RWPE1 (cell line): ENCODE results near the gene FAM13A.

Experiments
- CTCF ChIA-PET: fragments of 350-600 bp; sonication (Branson Sonifier 250); formaldehyde crosslinking; extraction: SDS; loops from one replicate; lab custom pipeline; 2021; lab: Yijun Ruan, JAX
- POLR2A ChIA-PET: fragments of 400-600 bp; formaldehyde crosslinking; extraction: SDS; loops from one replicate; lab custom pipeline; 2020; ENCODE audit warnings: antibody characterized with exemption; ENCODE audit not compliant: low non-redundant PET; lab: Yijun Ruan, JAX
- DNase-seq: peaks from one replicate; pipeline ENCODE4 v3.0.0; 2012; ENCODE audit warnings: low spot score
- H3K27ac ChIP-seq: fragments of 450-650 bp; 2 replicates; pipeline ENCODE4 v1.5.1; 2017
- TF ChIP-seq, protein P1 (sequence below): fragments of 450-650 bp; conservative IDR thresholded peaks from 2 replicates; pipeline ENCODE4 v1.5.1; 2017; ENCODE audit warnings: low read depth, mild to moderate bottlenecking

Gene FAM13A

DNA sequence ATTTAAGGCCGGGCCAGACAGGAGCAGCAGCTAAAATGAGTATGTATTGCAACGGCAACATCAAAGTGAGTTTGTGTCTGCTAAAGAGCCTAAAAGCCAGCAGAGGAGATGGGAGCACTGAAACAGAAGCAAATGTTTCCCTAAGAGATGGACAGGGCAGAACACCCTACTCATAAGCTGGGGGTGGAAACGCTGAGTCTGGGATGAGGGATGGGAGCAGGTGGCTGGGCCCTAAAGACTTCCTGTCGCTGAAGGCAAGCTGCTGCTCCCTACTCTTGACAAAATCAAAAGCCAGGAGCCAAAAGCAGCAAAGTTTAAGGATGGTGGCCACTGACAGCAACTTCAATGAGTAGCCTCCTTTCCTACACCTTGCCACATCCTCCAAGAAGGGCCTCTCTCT, 318.8 kb downstream of the FAM13A start:
- no peak for DNase-seq
- POLR2A ChIA-PET, result no interaction called here
- no peak overlapping the region for H3K27ac ChIP-seq
- TF ChIP-seq, protein P1, sequence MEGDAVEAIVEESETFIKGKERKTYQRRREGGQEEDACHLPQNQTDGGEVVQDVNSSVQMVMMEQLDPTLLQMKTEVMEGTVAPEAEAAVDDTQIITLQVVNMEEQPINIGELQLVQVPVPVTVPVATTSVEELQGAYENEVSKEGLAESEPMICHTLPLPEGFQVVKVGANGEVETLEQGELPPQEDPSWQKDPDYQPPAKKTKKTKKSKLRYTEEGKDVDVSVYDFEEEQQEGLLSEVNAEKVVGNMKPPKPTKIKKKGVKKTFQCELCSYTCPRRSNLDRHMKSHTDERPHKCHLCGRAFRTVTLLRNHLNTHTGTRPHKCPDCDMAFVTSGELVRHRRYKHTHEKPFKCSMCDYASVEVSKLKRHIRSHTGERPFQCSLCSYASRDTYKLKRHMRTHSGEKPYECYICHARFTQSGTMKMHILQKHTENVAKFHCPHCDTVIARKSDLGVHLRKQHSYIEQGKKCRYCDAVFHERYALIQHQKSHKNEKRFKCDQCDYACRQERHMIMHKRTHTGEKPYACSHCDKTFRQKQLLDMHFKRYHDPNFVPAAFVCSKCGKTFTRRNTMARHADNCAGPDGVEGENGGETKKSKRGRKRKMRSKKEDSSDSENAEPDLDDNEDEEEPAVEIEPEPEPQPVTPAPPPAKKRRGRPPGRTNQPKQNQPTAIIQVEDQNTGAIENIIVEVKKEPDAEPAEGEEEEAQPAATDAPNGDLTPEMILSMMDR, result no peak
- CTCF ChIA-PET, result no interaction called here

DNA sequence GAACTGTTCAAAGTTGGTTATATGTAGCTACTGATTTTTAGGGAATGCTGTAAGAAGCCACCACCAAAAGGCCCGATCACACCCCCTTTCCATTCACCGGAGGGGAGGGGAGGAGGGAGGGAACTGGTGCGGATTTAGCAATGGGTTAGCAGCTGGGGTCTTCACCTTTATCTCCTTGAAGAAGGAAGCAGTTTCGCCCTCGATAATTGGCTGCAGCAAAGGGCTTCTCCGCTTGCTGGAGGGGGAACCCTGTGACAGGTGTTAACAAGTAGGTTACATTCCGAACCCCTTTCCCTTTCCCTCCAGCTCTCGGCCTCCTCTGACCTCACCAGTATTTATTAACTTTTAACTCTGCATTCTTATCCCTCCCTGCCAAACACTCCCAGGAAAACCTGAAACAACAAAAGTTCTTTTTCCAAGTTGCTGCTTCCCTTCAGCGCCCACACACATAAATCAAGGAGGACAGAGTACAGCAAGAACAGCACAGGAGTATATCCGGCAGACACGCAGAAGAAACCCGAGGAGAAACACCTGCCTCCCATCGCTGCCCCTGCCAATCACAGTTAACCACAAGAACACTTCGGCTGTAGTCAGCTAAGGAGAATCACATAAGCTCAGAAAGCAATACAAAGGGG, 319.6 kb downstream of the FAM13A start:
- POLR2A ChIA-PET, result no interaction called here
- DNase-seq, result no peak
- CTCF ChIA-PET, result interaction anchor here (0.6 to 0.7 kb wide), 2 partner anchors 81 to 324 kb away, joined by 3 to 4 read pairs; no protein-coding TSS in a partner anchor
- no peak overlapping the region for H3K27ac ChIP-seq
- TF ChIP-seq, protein P1, result no peak

DNA sequence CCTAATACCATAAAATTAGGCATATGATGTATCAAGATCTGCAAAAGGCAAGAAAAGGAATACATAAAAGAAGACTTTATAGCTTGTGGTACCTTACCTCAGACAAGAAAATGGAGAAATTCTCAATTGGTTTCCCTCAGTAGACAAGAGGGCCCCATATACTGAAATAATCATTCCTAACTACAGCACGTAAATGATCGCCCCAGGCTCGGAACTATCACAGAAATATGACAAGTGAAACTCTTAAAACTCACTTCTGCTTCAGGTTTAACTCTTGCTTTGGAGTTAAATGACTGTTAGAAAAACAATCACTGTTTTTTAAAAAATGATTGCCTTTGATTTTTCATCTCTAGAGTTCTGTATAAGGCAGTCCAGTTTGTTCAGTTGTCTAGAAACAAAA, 320.7 kb downstream of the FAM13A start:
- no peak for DNase-seq
- POLR2A ChIA-PET, result no interaction called here
- TF ChIP-seq, protein P1, result no peak
- CTCF ChIA-PET, result interaction anchor here (0.7 kb wide), 1 partner anchor 82 kb away, joined by 4 read pairs; no protein-coding TSS in a partner anchor
- no peak overlapping the region for H3K27ac ChIP-seq

DNA sequence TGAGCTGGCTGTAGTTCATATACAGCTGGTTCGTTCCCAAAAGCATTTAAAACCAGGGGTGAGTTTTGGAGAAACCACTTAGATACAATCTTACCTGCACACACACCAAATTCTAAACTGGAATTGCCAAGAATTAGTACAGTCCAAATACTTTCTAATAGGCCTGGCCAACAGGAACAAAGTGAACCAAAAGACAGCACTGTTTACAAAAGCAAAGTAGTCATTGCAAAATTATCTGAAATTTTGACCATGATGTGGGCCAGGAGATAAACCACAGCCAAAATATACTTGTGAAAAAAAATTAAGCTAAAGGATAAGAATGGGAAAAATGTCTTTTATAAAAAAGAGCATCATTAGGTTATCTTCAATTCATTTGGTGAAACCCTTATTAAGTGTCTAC, 321.4 kb downstream of the FAM13A start:
- no peak for DNase-seq
- TF ChIP-seq, protein P1, result no peak
- POLR2A ChIA-PET, result no interaction called here
- no peak overlapping the region for H3K27ac ChIP-seq
- CTCF ChIA-PET, result interaction anchor here (0.5 kb wide), 1 partner anchor 376 kb away, joined by 4 read pairs; no protein-coding TSS in a partner anchor

DNA sequence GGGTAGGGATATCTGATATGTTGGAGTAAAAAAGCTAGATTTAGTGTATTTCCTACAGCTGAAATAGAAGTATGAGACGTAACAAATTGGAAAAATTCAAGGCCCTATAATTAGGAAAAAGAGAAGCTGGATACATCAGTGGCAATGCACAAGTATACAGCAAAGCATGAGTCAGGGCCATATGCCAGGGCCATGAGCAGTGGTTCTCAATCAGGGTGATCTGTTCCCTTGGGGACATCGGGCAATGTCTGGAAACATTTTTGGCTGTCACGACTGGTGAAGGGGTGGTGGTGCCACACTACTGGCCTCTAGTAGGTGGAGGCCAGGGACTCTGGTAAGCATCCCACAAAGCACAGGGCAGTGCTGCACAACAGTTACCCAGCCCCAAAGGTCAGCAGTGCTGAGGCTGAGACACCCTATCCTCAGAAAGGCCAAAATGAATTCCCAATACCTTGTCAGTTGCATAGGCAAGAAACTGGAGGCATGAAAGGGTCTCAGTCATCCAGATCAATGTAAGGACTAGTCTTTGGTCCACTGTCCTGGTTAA, 322.5 kb downstream of the FAM13A start:
- ChIA-PET CTCF (no interaction called here), POLR2A (no interaction called here)
- H3K27ac ChIP-seq, result no peak overlapping the region
- TF ChIP-seq, protein P1, result no peak
- no peak for DNase-seq

DNA sequence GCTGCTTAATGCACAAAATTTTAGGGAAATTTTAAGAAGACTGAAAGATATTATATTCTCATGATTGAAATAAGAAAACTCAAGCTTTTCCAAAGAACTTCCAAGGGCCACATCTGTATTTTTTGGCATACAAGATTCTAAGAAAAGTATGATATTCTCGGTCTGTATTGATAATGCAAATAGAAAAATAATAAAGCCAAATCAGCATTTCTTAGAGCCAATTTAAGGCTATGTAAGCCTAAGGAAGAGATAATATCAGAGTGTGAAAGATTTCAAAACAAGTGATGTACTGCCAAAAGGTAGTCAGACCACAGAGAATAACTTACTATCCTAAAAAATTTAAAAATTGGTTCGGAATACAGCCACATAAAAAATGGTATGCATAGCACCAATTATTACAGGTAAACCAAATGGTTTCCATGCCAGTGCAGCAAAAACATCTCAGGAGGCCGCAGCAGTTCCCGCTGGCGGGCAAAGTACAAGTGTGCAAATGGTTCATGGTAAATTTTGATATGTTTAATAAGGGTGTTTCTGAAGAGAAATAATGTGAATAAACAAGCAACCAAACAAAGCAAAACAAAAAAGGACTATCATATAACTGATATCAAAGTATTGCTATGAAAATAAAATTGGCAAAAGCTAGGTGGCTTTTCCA, 324.1 kb downstream of the FAM13A start:
- POLR2A ChIA-PET, result no interaction called here
- DNase-seq, result no peak
- no peak overlapping the region for H3K27ac ChIP-seq
- CTCF ChIA-PET, result interaction anchor here (0.7 kb wide), 1 partner anchor 84 kb away, joined by 4 read pairs; no protein-coding TSS in a partner anchor
- TF ChIP-seq, protein P1, result no peak
